Left ventricle myocardium inferior (tissue), 1 donor: ENCODE results near the gene C5AR2. TPM values are rescaled to one million over a fixed set of nuclear protein-coding genes. Genes with fewer than 3 reads are reported as not detected.

ENCODE experiments used
- DNase-seq: peaks from one replicate; pipeline ENCODE4 v3.0.0-alpha.2; 2020
- H3K27ac ChIP-seq: fragments of 200-600 bp; replicated peaks from 2 replicates; pipeline ENCODE4 v1.8.0; 2021
- H3K27me3 ChIP-seq: fragments of 200-600 bp; 2 replicates; pipeline ENCODE4 v1.8.0; 2021; ENCODE audit warnings: low read depth
- H3K36me3 ChIP-seq: fragments of 200-600 bp; 2 replicates; pipeline ENCODE4 v1.8.0; 2021
- H3K4me1 ChIP-seq: fragments of 200-600 bp; 2 replicates; pipeline ENCODE4 v1.8.0; 2021
- H3K4me3 ChIP-seq: fragments of 200-600 bp; 2 replicates; pipeline ENCODE4 v1.8.0; 2021; ENCODE audit warnings: mild to moderate bottlenecking, moderate library complexity
- H3K9me3 ChIP-seq: fragments of 200-600 bp; replicated peaks from 2 replicates; pipeline ENCODE4 v1.8.0; 2021
- intact Hi-C: fragments of 100-400 bp; cut with micrococcal nuclease; formaldehyde crosslinking; loops from one replicate; pipeline ENCODE4 v1.11.0; 2022
- total RNA-seq: library from RNA; stranded (reverse); fragmentation: NEBNext Ultra II Directional; extraction: Animal tissue kit (Norgen Biotek cat#: 25700); gene quantifications from one replicate; pipeline ENCODE4 v1.2.1, GENCODE V29; 2021
- TF ChIP-seq, protein P1 (sequence below): fragments of 200-600 bp; IDR thresholded peaks from 2 replicates; pipeline ENCODE4 v1.8.0; 2021; ENCODE audit warnings: antibody characterized with exemption, mild to moderate bottlenecking, borderline replicate concordance
- donor health status: DM: no; HTN: yes; CAD: no; lungs with severe emphysema.

Gene C5AR2
- total RNA-seq, 1 donor from 2014 or later = 0.38 TPM

DNA sequence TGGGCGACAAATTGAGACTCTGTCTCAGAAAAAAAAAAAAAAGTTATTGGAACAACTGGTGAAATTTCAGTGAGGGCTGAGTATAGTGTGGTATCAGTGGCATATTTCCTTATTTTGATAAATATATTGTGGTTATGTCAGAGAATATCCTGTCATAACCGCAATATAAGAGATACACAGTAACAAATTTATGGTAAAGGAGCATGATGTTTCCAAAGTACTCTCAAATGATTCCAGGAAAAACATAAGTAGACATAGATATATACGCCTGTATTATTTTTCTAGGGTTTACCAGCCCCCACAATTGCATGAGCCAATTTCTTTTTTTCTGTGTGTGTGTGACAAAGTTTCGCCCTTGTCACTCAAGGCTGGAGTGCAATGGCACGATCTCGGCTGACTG is 28.0 kb upstream of the C5AR2 start:
- TF ChIP-seq, protein P1, sequence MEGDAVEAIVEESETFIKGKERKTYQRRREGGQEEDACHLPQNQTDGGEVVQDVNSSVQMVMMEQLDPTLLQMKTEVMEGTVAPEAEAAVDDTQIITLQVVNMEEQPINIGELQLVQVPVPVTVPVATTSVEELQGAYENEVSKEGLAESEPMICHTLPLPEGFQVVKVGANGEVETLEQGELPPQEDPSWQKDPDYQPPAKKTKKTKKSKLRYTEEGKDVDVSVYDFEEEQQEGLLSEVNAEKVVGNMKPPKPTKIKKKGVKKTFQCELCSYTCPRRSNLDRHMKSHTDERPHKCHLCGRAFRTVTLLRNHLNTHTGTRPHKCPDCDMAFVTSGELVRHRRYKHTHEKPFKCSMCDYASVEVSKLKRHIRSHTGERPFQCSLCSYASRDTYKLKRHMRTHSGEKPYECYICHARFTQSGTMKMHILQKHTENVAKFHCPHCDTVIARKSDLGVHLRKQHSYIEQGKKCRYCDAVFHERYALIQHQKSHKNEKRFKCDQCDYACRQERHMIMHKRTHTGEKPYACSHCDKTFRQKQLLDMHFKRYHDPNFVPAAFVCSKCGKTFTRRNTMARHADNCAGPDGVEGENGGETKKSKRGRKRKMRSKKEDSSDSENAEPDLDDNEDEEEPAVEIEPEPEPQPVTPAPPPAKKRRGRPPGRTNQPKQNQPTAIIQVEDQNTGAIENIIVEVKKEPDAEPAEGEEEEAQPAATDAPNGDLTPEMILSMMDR = no peak
- Histone ChIP-seq H3K36me3 (no peaks in the 10 kb centered on the region), H3K4me3 (no peak overlapping the region), H3K9me3 (no peaks in the 10 kb centered on the region), H3K4me1 (peaks cover 8% of the 10 kb centered on the region), H3K27ac (no peak overlapping the region), H3K27me3 (peaks cover 8% of the 10 kb centered on the region)
- DNase-seq = no peak
- intact Hi-C loops = no loop called here

DNA sequence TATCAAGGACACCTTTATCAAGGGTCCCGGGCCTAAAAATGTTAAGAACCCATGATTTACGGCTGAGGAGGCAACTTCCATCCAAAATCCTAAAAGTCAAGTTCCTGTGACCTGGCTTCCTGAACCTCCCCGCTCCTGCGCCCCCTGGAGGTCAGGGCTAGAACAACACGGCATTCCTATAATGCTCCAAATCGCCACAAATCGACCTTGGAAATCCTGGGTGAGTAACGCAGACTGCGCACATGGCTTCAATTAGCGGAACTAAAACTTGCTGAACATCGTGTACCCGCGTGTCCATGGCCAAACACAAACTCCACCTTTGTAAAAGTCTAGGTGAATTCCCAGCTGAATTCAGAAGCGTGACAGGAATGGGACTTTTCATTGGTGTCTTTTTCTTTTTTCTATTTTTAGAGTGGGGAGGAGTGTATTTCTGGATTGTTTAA is 26.6 kb upstream of the C5AR2 start:
- Histone ChIP-seq H3K9me3 (no peaks in the 10 kb centered on the region), H3K27ac (no peak overlapping the region), H3K4me1 (peaks cover 8% of the 10 kb centered on the region), H3K36me3 (no peaks in the 10 kb centered on the region), H3K4me3 (no peak overlapping the region), H3K27me3 (peaks cover 21% of the 10 kb centered on the region)
- intact Hi-C loops = no loop called here
- DNase-seq = peak; percentile 66
- TF ChIP-seq, protein P1 = peak; percentile 94

DNA sequence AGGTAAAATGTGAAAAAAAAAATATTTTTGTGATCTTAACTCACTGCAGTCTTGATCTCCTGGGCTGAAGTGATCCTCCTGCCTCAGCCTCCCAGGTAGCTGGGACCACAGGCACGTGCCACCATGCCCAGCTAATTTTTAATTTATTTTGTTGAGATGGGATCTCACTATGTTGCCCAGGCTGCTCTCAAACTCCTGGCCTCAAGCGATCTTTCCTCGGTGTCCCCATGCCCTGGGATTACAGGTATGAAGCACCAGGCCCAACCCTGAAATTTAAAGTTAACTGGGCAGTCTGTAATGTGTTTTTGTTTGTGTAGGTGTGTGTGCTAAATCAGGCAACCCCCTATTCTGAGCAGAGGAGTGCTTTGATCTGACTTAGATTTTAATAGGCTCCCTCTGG is 25.7 kb upstream of the C5AR2 start:
- Histone ChIP-seq H3K4me3 (no peak overlapping the region), H3K36me3 (no peaks in the 10 kb centered on the region), H3K27me3 (peaks cover 30% of the 10 kb centered on the region), H3K9me3 (no peaks in the 10 kb centered on the region), H3K27ac (no peak overlapping the region), H3K4me1 (peaks cover 8% of the 10 kb centered on the region)
- intact Hi-C loops = no loop called here
- no peak for DNase-seq
- TF ChIP-seq, protein P1 = no peak

DNA sequence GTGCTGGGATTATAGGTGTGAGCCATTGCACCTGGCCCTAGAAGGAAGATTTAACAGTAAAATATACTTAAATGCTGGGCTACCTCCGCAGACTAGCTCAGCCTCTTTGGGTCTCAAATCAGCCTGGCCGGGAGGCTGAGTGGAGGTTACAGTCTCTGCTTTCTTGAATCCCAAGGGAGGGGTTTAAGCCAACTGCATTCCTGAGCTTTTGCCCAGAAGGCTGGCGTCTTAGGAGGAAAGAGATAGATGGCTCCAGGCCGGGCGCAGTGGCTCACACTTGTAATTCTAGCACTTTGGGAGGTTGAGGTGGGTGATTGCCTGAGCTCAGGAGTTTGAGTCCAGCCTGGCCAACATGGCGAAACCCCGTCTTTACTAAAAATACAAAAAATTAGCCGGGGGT is 22.9 kb upstream of the C5AR2 start:
- TF ChIP-seq, protein P1 = no peak
- DNase-seq = no peak
- Histone ChIP-seq H3K4me3 (peak overlapping the region; percentile 35), H3K9me3 (no peaks in the 10 kb centered on the region), H3K36me3 (no peaks in the 10 kb centered on the region), H3K4me1 (peaks cover 8% of the 10 kb centered on the region), H3K27me3 (peaks cover 48% of the 10 kb centered on the region), H3K27ac (no peak overlapping the region)
- intact Hi-C loops = no loop called here

DNA sequence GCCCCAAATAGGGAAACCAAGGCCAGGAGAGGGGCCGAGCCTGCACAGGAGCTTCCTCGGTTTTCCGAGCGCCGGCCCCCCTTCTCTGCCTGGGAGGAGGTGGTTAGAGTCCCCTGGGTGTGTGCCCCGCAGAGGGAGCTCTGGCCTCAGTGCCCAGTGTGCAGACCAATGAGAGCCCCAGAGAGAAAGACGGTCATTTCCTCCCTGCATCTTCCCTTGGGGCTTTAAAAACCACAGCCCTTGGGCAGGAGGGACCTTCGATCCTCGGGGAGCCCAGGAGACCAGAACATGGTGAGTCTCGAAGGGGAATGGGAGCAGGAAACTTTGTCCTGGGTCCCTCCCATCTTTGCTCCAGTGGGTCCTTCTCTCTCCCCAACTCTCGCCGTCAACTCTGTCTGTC is 22.4 kb upstream of the C5AR2 start, which contains the start of gene C5AR1:
C5AR1 (plus strand) TSS at position 254 of the 400 bp plus-strand sequence; CDS start at position 289, 35 bp downstream.
- peak within 1 kb of the TSS; percentile 35 for H3K4me3 ChIP-seq
- intact Hi-C loops = no loop called here
- TF ChIP-seq, protein P1 = no peak

More for the DNA sequence above, 22.4 kb upstream of the C5AR2 start, which contains the start of gene C5AR1:
- peak; percentile 41 for DNase-seq
- peaks cover 48% of the 10 kb centered on the region for H3K27me3 ChIP-seq
- H3K36me3 ChIP-seq = no peaks in the 10 kb centered on the region
- no peak within 1 kb of the TSS for H3K27ac ChIP-seq
- H3K4me1 ChIP-seq = peaks cover 8% of the 10 kb centered on the region
- no peaks in the 10 kb centered on the region for H3K9me3 ChIP-seq
